ENCODE data around the gene NPAS3. TPM values are rescaled to one million over a fixed set of nuclear protein-coding genes. Genes with fewer than 3 reads are reported as not detected.

NPAS3 gene
- total RNA-seq, 6 experiments from 2014 or later = 0.11 to 0.83 (median 0.21) TPM; not detected in 2

DNA sequence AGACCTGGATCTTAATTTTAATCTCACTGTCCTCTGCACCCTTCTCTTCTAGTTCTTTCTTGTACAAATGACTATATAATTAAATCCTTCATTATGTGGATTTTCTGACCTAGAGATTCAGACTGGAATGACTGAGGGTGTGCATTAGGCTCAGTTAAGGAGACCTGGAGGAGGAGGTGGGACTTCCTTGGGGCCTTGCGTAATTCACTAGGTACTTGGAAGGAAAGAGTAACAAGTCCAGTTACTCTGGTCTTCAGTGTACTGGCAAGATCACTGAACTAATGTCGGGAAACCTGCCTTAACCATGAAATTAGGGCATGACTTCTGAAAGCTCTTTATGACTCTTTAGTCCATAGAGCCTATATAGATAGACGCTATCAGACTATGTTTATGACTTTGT is 570.8 kb downstream of the NPAS3 start:
- intact Hi-C loops (cut with DNase I) = no loop called here
- no peak for ATAC-seq
- whole genome bisulfite sequencing (ENCODE audit: insufficient coverage, low coverage, low lambda C conversion rate, missing lambda C conversion rate) = 73% methylated on average over 3 of the region's 3 CpGs
- H3K9me3 ChIP-seq = no peaks in the 10 kb centered on the region
- no peaks in the 10 kb centered on the region for H3K4me1 ChIP-seq
- no peaks in the 10 kb centered on the region for H3K36me3 ChIP-seq
- DNase-seq = no peak
- no peak overlapping the region for H3K4me3 ChIP-seq
- no peak overlapping the region for H3K27ac ChIP-seq
- no peaks in the 10 kb centered on the region for H3K27me3 ChIP-seq
- TF ChIP-seq, protein P1, sequence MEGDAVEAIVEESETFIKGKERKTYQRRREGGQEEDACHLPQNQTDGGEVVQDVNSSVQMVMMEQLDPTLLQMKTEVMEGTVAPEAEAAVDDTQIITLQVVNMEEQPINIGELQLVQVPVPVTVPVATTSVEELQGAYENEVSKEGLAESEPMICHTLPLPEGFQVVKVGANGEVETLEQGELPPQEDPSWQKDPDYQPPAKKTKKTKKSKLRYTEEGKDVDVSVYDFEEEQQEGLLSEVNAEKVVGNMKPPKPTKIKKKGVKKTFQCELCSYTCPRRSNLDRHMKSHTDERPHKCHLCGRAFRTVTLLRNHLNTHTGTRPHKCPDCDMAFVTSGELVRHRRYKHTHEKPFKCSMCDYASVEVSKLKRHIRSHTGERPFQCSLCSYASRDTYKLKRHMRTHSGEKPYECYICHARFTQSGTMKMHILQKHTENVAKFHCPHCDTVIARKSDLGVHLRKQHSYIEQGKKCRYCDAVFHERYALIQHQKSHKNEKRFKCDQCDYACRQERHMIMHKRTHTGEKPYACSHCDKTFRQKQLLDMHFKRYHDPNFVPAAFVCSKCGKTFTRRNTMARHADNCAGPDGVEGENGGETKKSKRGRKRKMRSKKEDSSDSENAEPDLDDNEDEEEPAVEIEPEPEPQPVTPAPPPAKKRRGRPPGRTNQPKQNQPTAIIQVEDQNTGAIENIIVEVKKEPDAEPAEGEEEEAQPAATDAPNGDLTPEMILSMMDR (IDR thresholded peaks at IDR 0.05) = no peak
- TF ChIP-seq POLR2A (IDR thresholded peaks at IDR 0.05) = no peak

DNA sequence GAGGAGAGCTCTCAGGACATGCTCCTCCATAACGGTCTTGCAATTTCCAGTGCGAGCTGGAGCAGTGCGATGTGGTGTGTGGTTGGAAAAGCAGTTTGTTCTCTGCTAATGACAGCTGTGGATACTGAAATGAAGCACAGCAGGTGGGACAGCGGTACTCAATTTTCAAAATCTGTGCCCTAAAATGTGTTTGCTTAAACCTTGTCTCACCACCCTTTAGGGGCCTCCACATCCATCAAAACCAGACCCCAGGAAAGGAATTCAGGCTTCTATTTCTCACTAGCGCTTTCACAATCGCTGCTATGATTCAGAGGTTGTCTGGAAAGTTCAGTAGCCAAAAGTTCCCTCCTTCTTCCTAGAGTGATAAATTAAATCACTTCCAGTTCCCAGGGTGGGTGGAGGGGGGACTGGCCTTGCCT is 571.4 kb downstream of the NPAS3 start:
- H3K4me3 ChIP-seq = no peak overlapping the region
- H3K27ac ChIP-seq = no peak overlapping the region
- intact Hi-C loops (cut with DNase I) = no loop called here
- H3K36me3 ChIP-seq = no peaks in the 10 kb centered on the region
- 47% methylated on average over 6 of the region's 6 CpGs for WGBS (ENCODE audit: insufficient coverage, low coverage, low lambda C conversion rate, missing lambda C conversion rate)
- H3K27me3 ChIP-seq = no peaks in the 10 kb centered on the region
- H3K9me3 ChIP-seq = no peaks in the 10 kb centered on the region
- DNase-seq (no peak), ATAC-seq (no peak)
- no peaks in the 10 kb centered on the region for H3K4me1 ChIP-seq
- TF ChIP-seq, protein P1 (IDR thresholded peaks at IDR 0.05) = no peak
- TF ChIP-seq POLR2A (IDR thresholded peaks at IDR 0.05) = no peak

DNA sequence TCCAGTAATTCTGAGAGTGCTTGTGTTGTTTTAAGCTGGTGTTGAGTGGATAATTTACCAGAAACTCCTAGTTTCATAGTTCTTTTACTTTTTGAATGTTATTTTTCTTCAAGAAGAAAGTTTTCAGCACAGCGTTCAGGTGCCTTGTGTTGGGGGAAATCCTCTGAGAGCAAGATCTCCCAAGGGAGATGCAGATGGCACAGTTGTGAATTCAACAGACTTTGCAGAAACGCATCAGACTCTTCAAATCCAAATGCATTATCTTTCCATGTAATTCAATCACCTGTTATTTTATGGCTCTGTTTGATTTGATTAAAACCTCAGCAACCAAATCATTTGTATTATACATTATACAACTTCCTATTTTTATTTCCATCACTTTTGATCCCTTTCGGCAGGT is 572.3 kb downstream of the NPAS3 start:
- intact Hi-C loops (cut with DNase I) = no loop called here
- no peaks in the 10 kb centered on the region for H3K27me3 ChIP-seq
- H3K4me1 ChIP-seq = no peaks in the 10 kb centered on the region
- H3K4me3 ChIP-seq = no peak overlapping the region
- WGBS (ENCODE audit: insufficient coverage, low coverage, low lambda C conversion rate, missing lambda C conversion rate) = 60% methylated on average over 3 of the region's 3 CpGs
- H3K36me3 ChIP-seq = no peaks in the 10 kb centered on the region
- DNase-seq = no peak
- TF ChIP-seq, protein P1 (IDR thresholded peaks at IDR 0.05) = no peak
- ATAC-seq = no peak
- no peaks in the 10 kb centered on the region for H3K9me3 ChIP-seq
- no peak overlapping the region for H3K27ac ChIP-seq

DNA sequence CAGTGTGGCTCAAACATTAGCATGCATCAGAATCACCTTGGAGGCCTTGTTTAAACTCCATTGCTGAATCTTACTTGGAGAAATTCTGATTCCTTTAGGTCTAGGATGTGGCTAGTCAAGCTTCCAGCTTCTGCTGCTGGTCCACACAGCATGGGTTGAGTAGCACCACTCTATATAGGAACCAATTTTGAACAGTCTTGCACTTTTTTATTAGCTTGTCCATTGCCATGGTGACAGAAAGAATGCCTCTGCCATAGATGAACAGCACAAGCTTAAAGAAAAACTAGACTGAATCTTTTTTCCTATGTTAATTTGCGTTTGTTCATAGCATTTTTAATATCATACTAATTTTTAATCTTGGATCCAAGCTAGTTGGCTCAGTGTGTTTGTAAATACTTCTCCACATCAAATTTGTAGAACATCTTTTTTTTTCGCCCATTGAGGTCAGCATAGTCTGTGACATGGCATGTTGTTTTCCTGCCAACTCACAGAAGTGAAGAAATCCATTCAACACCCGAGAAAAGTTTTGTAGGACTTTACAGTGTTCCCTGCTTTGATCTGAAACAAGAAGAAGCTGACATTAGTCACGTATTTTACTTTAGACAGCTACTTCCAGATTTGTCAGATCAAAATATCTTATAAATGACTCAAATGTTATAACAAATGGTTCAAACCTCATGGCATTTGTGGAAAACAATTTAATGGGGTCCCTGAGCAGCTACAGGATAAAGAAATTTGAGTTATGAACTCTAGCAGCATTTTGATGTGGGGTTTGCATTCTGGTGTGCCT is 573.4 kb downstream of the NPAS3 start:
- Histone ChIP-seq H3K27me3 (no peaks in the 10 kb centered on the region), H3K4me3 (no peak overlapping the region), H3K4me1 (no peaks in the 10 kb centered on the region), H3K9me3 (no peaks in the 10 kb centered on the region), H3K27ac (no peak overlapping the region), H3K36me3 (no peaks in the 10 kb centered on the region)
- intact Hi-C loops (cut with DNase I) = no loop called here
- DNase-seq (no peak), ATAC-seq (no peak)
- no peak for TF ChIP-seq POLR2A (IDR thresholded peaks at IDR 0.05)
- TF ChIP-seq, protein P1 (IDR thresholded peaks at IDR 0.05) = no peak
- WGBS (ENCODE audit: insufficient coverage, low coverage, low lambda C conversion rate, missing lambda C conversion rate) = 20% methylated on average over 4 of the region's 4 CpGs
